ENCODE measurements around the gene OR1N1.
"Not testable (repeated sequence)": the region's sequence is repeated elsewhere in the genome, so short reads cannot be mapped to it uniquely, and the experiment has no call there.

OR1N1 gene

DNA sequence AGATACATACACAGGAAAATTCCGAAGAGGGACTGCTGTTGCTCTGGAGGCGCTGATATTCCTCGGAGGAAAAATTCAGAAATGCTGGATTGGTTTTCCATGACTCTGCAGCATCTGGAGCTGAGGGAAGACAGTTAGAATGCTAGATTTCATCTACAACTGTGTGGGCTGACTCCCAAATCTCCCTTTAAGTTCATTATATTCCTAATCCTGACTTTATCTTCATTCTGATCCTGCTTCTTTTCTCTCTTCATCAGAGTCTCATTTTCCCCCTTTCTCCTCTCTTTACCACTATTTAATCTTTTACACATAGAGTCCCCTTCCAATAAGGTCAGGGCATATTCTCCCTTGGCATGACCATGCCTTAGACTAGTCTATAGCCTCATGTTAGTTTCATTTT lies at the start of gene OR1N1:
Gene OR1N1, minus strand, starts transcription at position 101 of the 400 bp plus-strand sequence. Its CDS starts 0 bp downstream, at position 101.
- DNase-seq, result no peak

- DNase-seq, result no peak
Observed at GRCh38 chr9:122572456-122572855, 45.4 kb upstream of the OR1N1 start.

- DNase-seq, result no peak
Observed at GRCh38 chr9:122567901-122568300, 40.8 kb upstream of the OR1N1 start.

DNA sequence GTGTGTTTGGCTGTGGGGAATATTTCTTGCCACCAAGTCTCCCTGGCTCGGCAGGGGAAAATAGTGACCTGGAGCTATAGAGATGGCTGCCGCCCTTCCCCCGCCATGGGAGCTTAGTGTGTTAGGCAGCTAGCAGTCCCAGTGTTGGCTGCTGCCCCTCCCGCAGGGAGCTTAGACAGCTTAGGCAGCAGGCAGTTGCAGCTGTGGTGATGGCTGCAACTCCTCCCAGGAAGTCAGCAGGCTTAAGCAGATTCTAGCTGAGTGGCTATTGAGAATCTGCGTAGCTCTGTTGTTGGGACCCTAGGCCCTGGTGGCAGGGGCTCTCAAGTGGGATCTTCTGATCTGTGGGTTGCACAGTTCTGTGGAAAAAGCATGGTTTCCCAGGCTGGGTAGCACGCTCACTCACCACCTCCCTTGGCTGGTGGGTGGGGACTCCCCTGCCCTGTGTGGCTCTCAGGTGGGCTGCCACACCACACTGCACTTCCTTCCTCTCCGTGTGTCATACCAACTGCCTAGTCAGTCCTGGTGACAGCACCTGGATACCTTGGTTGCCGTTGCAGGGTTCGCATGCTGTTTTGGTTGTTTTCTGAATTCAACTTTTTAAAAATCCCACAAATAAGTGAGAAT lies 35.2 kb upstream of the OR1N1 start:
- no peak for DNase-seq

GRCh38 chr9:122561446-122561845 lies 34.4 kb upstream of the OR1N1 start:
- no peak for DNase-seq

DNA sequence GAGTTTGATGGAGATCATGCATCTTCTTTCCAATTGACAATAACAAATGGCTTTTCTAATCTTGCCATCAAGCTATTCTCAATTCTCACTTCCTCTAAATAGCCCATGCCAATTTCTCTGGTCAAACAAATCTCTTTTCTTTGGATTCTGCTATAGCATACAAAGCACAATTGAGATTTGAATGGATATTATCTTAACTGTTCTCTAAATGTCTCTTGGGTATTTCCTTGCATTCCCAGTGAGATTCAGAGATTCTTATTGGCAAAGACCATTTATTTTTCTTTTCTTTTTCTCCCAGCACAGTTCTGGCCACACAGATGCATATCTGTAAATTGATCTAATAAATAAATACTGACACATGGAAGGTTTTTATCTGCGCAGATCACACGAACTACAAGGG lies 25.7 kb upstream of the OR1N1 start, which contains the start of gene OR1N2:
Gene OR1N2, plus strand, starts transcription at position 301 of the 400 bp plus-strand sequence. CDS start 100 bp downstream, outside the sequence.
- no peak for DNase-seq

DNA sequence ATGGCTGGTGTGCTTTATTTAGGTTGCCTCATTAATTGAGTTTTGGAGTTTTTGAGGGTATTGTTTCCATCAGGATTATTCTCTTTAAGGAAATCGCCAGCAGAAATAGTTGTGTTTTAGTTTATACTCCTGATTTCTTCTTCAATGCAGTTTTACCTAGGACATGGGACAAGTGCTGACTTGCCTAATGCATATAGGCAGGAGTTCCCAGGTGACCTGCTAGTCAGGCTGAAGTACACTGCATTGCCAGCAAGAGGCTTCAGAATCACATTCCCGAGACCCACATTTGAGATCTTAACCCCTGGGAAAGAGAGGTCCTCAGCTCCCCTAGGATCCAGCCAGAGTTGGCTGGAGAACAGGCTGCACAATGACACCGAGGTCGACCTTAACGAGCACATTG lies 24.3 kb upstream of the OR1N1 start:
- DNase-seq, result no peak

DNA sequence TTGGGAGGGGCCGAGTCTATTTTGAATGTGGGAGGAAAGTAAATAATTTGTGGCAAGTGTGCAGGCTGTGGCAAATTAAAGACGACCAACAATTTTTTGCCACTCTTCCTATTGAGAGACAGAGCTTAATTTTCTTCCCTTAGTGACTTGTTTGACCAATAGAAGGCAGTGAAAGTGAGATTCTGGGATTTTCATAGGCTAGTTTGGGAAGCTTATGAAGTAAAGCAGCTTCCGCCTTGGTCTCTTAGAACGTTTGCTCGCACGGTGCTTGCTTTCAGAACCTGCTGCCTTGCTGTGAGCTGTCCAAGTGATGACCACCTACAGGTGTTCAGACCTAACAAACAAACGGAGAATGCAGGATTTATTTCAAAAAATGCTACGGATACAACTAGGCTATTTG lies 19.1 kb upstream of the OR1N1 start:
- DNase-seq, result no peak

- no peak for DNase-seq
Observed at GRCh38 chr9:122538757-122539156, 11.7 kb upstream of the OR1N1 start.

- not testable (repeated sequence) for DNase-seq
Observed at GRCh38 chr9:122537066-122537465, 10.0 kb upstream of the OR1N1 start.

DNA sequence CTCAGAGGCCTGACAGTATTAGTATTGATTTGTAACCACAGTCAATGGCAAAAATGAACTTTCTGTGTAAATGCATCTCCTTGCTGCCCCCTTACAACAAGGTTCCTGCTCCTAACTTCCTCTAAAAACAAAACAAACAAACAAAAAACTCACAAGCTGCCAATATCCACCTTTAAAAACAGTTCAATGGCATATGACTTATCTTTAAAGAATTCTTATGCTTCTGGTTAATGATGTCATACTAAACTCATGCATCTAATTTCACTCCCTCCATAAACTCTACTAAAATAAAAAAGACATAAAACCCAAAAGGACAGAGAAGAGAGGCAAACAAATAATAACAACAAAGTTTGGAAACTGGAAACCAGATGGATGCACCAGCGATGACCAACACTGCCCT lies 9.0 kb upstream of the OR1N1 start:
- DNase-seq, result no peak

DNA sequence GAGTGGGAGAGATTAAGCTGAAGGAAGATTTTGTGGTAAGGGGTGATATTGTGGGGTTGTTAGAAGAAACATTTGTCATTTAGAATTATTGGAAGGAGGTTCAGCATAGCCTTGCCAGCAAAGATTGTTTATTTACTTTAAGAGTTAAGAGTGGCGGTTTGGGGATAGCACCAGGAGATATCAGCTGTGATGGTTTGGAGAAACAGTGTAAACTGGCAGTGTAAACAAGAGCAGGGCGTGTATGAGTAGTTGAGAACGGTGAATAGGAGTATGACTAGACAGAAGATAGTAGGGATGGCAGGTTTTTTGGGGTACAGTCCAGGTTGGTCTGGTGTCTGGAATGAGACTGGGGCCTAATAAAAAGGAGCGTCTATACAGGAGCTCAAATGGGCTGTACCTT lies 4.1 kb upstream of the OR1N1 start:
- not testable (repeated sequence) for DNase-seq

DNA sequence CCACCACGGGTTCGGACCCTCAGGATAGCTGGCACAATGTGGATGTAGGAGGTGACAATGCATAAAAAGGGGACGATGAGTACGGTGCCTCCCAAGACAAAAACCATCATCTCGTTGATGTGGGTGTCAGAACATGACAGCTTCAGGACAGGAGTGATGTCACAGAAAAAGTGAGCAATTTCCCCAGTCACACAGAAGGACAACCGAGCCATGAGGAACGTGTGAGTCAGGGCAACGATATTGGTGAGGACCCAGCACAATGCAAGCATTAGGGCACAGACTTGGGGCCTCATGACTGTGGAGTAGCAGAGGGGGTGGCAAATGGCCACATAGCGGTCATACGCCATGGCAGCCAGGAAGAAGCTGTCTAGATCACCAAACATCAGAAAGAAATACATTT lies 491 bp downstream of the OR1N1 start:
- DNase-seq, result no peak

DNA sequence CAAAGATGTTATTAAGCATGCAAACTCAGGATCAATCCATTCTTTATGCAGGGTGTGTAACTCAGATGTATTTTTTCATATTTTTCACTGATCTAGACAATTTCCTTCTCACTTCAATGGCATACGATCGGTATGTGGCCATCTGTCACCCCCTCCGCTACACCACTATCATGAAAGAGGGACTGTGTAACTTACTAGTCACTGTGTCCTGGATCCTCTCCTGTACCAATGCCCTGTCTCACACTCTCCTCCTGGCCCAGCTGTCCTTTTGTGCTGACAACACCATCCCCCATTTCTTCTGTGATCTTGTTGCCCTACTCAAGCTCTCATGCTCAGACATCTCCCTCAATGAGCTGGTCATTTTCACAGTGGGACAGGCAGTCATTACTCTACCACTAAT lies 7.7 kb downstream of the OR1N1 start:
- no peak for DNase-seq

DNA sequence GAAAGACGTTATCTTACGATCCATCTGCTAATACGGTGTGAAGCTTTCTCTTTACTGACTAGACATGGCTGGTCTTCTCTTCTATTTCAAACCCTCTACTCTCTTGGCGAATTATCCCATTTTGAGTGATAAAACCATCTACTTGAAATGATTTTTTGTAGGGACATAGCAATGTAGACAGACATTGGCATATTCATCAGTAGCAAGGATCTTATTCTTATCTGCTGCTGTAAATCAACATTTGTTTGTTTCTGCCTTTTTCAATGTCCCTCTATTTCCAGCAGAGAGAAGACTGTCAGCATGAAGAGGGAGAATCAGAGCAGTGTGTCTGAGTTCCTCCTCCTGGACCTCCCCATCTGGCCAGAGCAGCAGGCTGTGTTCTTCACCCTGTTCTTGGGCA lies 8.3 kb downstream of the OR1N1 start, which contains the start of gene OR1J4:
Gene OR1J4, plus strand, starts transcription at position 301 of the 400 bp plus-strand sequence. Its CDS starts 0 bp downstream, at position 301.
- no peak for DNase-seq

DNA sequence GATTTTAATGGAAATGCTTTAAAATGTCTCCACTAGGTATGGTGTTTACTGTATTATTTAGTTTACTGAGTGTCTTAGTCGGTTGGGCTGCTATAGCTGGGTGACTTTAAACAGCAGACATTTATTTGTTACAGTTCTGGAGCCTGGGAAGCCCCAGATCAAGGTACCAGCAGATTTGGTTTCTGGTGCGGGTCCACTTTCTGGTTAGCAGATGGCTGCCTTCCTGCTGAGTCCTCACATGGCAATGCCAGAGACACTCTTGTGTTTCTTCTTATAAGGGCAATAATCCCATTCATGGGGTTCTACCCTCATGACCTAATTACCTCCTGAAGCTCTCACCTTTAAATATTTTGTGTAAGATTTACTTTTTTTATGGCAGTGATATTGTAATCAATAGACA lies 8.9 kb downstream of the OR1N1 start:
- no peak for DNase-seq

- DNase-seq, result no peak
Observed at GRCh38 chr9:122510502-122510901, 16.6 kb downstream of the OR1N1 start, which contains the start of gene OR1J2. Gene OR1J2, plus strand, starts transcription at chr9:122510802. Its CDS starts 0 bp downstream, at chr9:122510802.

DNA sequence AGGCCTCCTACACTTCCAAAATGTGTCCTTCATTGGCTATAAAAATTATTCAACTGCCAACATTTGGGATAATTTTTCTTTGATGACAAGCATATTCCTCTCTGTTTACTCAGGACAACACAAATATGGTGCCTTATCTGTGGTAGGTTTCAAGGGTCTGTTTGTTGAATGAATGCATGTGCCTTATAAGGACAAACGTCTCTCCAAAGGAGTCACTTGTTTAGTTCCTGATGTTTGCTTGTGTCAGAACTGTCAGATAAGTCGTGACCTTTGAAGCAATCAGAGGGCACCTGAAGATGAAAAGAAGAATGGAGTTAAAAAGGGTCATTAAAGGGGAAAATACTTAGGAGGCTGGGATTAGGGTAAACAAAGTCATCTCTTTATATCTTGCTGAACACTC lies 20.1 kb downstream of the OR1N1 start:
- DNase-seq, result no peak

- no peak for DNase-seq
Observed at GRCh38 chr9:122498883-122499288, 28.2 kb downstream of the OR1N1 start.

DNA sequence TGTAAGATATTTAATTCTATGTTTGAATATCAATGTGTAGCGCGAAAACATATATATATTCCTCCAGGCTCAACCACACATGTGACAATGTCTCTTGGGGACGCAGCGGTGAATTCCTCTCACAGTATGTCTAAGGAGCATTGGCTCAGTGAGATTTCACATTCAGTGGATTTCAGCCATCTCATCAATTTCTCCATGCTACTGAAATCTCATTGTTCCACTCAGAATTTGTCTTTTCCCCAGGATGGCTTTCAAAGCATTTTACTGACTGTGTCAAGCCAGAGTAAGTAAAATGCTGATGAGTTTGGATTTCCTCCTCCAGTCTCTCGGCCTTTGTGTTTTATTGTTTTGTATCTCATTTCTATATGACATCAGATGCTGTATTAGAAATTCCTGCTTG lies 48.0 kb downstream of the OR1N1 start:
- DNase-seq, result no peak

GRCh38 chr9:122477826-122478225 lies 49.3 kb downstream of the OR1N1 start, which contains the start of gene OR1J1:
Gene OR1J1, minus strand, starts transcription at chr9:122477926. Its CDS starts 0 bp downstream, at chr9:122477926.
- DNase-seq, result no peak

DNA sequence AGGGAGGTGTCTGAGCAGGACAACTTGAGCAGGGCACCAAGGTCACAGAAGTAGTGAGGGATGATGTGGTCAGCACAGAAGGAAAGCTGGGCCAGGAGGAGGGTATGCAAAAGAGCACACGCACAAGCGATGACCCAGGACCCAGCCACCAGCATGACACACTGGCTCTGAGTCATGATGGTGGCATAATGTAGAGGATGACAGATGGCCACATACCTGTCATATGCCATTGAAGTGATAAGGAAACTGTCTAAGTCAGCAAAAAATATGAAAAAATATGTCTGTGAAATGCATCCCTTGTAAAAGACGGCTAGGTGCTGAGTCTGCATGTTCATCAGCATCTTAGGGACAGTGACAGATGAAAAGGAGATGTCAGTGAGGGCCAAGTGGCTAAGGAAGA lies 49.7 kb downstream of the OR1N1 start:
- DNase-seq, result no peak
